HepG2 (cell line): Measurements from ENCODE around the gene BORCS5.

Experiments used
- CBFB ChIP-seq: sonication (generic); formaldehyde crosslinking; IDR thresholded peaks from 2 replicates; pipeline ENCODE4 v1.4.0; 2020; ENCODE audit warnings: missing genetic modification reagents
- FOXM1 ChIP-seq: sonication (generic); formaldehyde crosslinking; IDR thresholded peaks from 2 replicates; pipeline ENCODE4 v1.5.0; 2020; ENCODE audit warnings: missing genetic modification reagents
- HOXA7 ChIP-seq: sonication (generic); formaldehyde crosslinking; IDR thresholded peaks from 2 replicates; pipeline ENCODE4 v1.8.1; 2022; ENCODE audit warnings: mild to moderate bottlenecking, missing genetic modification reagents, moderate library complexity
- TF ChIP-seq, protein P1 (sequence below): sonication (generic); formaldehyde crosslinking; IDR thresholded peaks from 2 replicates; pipeline ENCODE4 v1.5.0; 2020; ENCODE audit warnings: mild to moderate bottlenecking, missing genetic modification reagents, moderate library complexity

DNA sequence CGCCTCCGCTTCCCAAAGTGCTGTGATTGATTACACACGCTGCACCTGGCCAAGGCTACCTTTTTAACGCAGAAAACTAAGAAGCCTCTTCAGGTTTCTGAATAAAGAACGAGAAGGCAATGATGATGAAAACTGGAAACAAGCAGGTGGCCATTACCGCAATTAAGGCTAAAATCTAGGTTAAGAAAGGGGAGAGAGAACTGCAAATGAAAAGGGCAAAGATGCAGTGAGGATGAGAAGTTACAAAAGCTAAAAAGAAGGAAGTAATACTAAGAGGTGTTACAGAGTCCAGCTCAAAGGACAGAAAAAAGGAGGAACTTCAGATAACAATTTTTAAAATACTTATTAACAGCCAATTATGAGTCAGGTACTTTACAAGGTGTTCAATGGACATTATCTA, 126.1 kb downstream of the BORCS5 start:
- TF ChIP-seq FOXM1 (CRISPR knock-in tag) (no peak), CBFB (no peak), HOXA7 (no peak)
- TF ChIP-seq, protein P1, sequence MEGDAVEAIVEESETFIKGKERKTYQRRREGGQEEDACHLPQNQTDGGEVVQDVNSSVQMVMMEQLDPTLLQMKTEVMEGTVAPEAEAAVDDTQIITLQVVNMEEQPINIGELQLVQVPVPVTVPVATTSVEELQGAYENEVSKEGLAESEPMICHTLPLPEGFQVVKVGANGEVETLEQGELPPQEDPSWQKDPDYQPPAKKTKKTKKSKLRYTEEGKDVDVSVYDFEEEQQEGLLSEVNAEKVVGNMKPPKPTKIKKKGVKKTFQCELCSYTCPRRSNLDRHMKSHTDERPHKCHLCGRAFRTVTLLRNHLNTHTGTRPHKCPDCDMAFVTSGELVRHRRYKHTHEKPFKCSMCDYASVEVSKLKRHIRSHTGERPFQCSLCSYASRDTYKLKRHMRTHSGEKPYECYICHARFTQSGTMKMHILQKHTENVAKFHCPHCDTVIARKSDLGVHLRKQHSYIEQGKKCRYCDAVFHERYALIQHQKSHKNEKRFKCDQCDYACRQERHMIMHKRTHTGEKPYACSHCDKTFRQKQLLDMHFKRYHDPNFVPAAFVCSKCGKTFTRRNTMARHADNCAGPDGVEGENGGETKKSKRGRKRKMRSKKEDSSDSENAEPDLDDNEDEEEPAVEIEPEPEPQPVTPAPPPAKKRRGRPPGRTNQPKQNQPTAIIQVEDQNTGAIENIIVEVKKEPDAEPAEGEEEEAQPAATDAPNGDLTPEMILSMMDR = no peak
